GM21515 (cell line): Measurements from ENCODE around the gene TMCC2.
"Not testable (repeated sequence)": the region's sequence is repeated elsewhere in the genome, so short reads cannot be mapped to it uniquely, and the experiment has no call there.

Experiments
- ATAC-seq: cut with Tn5 transposase; IDR thresholded peaks from one replicate; pipeline ENCODE4 v1.9.1; 2021; ENCODE audit not compliant: unreplicated experiment

Gene TMCC2

GRCh38 chr1:205275916-205276688, 48.4 kb downstream of the TMCC2 start:
- no peak for ATAC-seq

DNA sequence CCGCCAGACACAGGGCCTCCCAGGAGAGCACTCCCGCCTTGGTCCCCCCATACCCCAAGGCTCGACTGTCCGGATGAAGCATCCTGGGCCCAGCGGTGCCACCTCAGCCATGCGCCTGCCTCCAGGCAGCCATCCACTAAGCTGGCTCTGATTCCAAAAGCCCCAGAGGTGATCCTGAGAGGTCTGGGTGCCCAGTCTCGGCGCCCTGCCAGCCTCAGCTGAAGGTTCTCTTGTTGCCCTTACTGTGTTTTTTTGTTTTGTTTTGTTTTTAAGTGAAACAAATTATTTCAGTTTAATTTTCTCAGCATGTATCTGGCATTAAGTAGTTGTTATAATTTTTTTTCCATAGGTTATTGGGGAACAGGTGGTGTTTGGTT, 48.9 kb downstream of the TMCC2 start:
- ATAC-seq = no peak

- ATAC-seq = no peak
Observed at GRCh38 chr1:205279986-205280385, 52.2 kb downstream of the TMCC2 start.

- ATAC-seq = not testable (repeated sequence)
Observed at GRCh38 chr1:205280666-205281395, 53.1 kb downstream of the TMCC2 start.

DNA sequence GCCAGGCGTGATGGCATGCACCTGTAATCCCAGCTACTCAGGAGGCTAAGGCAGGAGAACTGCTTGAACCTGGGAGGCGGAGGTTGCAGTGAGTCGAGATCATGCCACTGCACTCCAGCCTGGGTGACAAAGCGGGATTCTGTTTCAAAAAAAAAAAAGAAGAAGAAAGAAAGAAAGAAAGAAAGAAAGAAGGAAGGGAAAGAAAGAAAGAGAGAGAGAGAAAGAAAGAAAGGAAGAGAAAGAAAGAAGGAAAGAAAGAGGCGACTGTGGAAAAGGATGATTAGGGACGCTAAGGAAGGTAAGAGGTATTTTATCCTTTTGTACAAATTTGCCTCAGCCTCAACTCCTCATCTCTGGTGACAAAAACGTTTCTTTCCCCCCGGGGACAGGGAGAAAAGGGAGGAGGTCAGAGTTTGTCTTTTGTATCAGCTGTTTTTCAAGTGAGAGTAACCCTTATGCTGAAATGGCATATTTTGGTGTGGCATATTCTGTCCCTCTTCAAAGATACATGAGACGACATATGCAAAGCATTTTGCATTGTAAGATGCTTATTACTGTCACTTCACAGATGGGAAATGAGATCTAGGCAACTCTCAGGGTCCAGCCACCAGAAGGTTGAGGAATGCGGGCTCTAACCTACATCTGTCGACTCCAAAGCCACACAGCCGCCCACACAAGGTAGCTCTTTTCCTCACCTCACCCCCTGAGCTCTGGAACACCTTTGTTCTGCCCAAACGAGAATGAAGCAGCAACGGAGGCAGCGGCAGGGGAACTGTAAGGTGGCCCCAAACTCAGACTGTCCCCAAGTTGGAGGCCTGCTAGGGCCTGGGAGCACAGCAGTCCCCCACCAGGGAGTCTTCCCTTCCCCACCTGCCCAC, 55.8 kb downstream of the TMCC2 start:
- ATAC-seq = no peak

DNA sequence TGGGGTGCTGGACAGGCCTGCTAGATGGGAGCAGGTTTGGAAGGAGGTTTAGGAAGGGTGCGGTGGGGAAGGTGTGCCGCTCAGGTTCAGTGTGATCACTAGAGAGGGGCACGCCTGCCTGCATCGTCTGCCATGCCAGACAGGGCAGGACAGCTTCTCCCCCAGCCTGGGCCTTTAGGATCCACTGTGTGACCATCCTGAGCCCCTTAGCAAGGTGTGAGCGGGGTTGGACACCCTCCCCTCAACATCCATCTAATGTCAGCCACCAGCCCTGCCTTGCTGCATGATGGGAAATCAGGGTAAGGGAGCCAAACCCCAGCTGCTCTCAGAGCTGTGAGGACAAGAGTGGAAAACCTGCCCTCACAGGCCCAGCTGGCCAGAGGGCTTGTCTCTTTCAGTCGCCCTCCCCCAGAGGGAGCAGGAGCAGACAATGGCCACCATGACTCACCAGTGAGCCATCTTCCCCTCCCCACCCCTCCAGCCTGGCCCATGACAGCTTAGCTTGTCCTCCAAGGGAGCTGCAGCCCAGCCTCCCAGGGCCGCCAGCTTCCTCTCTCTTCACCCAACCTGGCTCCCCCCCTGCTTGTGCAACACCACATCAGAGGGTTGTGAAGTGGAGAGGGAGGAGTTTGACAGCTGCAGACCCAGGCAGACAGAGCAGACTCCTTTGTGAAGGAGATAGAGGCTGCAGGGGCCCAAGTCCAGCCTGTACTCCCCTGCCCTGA, 56.8 kb downstream of the TMCC2 start:
- ATAC-seq = no peak

GRCh38 chr1:205285381-205286101, 57.8 kb downstream of the TMCC2 start:
- peak; percentile 28 for ATAC-seq

DNA sequence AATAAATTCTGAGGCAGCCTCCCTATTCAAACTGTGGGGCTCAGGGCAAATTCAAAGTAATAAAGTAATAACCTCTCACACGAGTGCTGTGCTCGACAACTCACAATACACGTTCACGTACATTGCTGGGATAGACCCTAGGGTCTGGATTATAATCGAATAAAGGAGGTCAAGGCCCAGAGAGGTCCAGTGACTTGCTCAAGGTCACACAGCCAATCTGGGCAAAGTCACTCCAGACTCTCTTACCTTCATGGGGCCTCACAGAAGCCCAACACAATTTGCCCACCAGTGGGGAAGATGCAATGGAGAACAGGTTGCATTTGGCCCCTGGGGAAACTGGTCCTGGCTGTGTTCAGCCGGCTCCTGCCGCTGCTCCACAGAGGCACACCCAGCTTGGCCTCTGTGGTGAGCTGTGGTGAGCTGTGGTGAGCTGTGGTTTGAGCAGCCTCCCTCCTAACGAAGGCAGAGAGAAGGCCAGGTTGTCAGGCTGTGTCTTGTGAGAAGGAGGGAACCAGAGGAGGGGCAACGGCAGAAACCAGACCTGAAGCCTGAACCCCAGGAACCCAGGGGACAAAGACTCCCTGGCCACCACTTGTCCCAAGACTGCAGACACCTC, 58.7 kb downstream of the TMCC2 start:
- ATAC-seq = no peak

- ATAC-seq = no peak
Observed at GRCh38 chr1:205287076-205287475, 59.3 kb downstream of the TMCC2 start.

GRCh38 chr1:205287767-205288559, 60.2 kb downstream of the TMCC2 start:
- ATAC-seq = peak; percentile 81

DNA sequence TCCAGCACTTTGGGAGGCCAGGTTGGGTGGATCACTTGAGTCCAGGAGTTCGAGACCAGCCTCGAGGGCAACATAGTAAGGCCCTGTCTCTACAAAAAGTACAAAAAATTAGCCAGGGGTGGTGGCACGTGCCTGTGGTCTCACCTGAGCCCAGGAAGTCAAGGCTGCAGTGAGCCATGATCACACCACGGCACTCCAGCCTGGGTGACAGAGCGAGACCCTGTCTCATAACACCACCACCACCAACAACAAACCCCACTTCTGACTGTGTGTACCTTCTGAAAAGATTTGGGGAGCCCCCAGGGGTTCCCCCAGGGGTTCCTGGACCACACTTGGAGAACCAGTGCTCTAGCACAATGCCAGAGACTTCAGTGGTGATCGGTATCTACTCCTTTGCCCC, 63.9 kb downstream of the TMCC2 start:
- no peak for ATAC-seq

DNA sequence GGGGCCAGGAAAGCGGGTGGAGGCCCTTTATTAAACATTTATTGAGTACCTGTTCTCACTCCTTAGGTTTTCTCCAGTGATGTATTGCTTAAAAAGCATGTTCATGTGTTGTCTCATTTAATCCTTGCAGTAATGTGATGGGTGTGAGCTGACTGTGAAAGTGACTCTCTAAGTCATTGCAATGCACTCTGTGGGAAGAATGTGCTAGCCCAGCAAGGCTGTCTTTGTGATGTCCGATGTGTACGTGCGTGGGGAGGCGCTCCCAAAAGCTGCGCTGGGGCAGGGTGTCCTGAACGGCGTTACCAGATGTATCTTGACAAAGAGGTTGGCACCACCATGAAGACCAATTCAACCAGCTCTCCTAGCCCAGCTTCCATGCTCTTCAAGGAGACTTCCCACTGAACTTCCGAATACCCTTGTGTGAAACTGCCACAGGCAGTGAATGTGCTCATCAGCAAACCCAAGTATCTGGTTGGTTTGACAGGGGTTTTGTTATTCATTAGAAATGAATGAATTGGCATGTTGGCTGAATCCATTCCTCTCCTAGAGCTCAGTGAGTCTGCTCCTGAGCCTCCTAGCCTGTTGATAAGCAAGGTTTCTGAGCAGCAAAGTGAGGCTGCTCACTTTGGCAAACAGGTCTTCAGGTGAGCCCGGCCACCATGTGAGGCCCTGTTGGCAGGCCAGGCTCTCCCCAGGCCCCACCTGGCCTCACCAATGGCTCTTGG, 65.8 kb downstream of the TMCC2 start:
- no peak for ATAC-seq

DNA sequence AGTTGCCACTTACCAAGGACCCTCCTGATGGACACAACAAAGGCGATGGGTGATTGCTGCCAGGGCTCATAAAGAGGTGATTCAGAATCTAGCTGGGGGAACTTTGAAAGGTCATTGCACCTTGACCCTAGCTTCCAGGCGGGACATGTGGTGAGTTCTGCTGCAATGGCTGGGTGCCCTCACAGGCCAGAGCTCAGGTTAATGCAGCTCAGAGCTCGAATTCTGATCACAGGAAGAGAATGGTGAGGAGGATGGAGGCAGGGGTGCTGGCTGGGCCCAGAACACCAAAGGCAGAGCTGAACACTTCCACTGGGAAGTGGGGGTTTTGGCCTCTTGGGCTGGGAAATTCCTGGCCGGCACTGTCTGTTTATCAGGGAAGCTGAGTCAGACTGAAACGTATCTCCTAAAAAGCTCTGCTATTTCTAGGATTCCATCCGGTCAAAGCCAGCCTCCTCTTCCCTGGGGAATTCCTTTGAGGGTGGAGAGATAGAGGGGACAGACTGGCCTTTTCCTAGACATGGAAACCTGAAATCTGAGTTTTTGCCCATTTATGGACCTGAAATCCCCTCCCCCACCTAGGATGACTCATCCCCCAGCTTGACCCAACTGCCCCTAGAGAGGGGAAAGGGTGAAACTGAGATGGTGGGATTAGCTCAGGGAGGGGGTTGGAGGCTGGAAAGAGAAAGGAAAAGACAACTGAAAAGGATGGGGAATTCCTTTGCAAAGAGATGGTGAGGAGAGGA, 66.6 kb downstream of the TMCC2 start:
- ATAC-seq = no peak

- no peak for ATAC-seq
Observed at GRCh38 chr1:205294934-205295333, 67.2 kb downstream of the TMCC2 start.

- ATAC-seq = no peak
Observed at GRCh38 chr1:205296154-205296553, 68.4 kb downstream of the TMCC2 start.

GRCh38 chr1:205297546-205298177, 69.9 kb downstream of the TMCC2 start:
- not testable (repeated sequence) for ATAC-seq
